Purkinje cell (primary cell): ENCODE results near the gene NACA2. TPM values are rescaled to one million over a fixed set of nuclear protein-coding genes. Genes with fewer than 3 reads are reported as not detected.

Source experiments
- polyA plus RNA-seq: library from polyadenylated mRNA; unstranded; fragments of >200 nt; fragmentation: Nextera tagmentation; gene quantifications from 2 replicates; pipeline ENCODE4 v1.2.1, GENCODE V29; 2014

NACA2 gene
- 0.53 TPM in 1 of 2 replicates, not detected in the other for polyA plus RNA-seq

GRCh38 chr17:61591018-61591417 is at the start of gene NACA2:
TSS of gene NACA2 (minus strand) at chr17:61591219. CDS start at chr17:61591180, 39 bp downstream.

Other genes starting within 250 kb of the NACA2 start
- gene TBX2, start 191.4 kb downstream of the NACA2 start, polyA plus RNA-seq, result not detected in 2 replicates
- not detected in 2 replicates for gene TBX4, start 138.8 kb downstream of the NACA2 start, polyA plus RNA-seq